CD4-positive, alpha-beta T cell treated with Interleukin-6 for 4 hours (primary cell): Measurements from ENCODE around the gene MFN2.
"Not testable (repeated sequence)": the region's sequence is repeated elsewhere in the genome, so short reads cannot be mapped to it uniquely, and the experiment has no call there.

Source experiments
- DNase-seq: peaks from one replicate; pipeline ENCODE4 v3.0.0-alpha.2; 2020; ENCODE audit warnings: mixed read lengths

Gene MFN2

DNA sequence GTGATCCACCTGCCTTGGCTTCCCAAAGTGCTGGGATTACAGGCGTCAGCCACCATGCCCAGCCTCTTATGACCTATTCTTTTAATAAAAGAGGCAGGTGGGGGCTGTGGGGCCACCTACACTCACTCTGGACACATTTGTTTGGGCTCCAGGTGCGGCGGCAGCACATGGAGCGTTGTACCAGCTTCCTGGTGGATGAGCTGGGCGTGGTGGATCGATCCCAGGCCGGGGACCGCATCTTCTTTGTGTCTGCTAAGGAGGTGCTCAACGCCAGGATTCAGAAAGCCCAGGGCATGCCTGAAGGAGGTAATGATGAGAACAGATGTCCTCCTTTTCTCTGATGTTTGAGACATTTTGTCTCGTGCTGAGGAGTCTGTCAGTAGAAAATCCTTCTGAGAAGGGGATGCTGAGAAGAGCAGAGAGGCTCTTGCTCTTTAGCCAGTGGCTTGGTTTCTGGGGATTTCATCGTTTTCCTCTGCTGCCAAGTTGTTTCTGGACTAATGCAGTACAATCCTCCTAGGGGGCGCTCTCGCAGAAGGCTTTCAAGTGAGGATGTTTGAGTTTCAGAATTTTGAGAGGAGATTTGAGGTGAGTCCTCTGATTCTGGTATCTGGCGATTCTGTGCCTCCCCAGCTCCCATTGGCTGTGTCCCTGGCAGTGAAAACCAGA, 21.1 kb downstream of the MFN2 start:
- DNase-seq: peak; percentile 48

DNA sequence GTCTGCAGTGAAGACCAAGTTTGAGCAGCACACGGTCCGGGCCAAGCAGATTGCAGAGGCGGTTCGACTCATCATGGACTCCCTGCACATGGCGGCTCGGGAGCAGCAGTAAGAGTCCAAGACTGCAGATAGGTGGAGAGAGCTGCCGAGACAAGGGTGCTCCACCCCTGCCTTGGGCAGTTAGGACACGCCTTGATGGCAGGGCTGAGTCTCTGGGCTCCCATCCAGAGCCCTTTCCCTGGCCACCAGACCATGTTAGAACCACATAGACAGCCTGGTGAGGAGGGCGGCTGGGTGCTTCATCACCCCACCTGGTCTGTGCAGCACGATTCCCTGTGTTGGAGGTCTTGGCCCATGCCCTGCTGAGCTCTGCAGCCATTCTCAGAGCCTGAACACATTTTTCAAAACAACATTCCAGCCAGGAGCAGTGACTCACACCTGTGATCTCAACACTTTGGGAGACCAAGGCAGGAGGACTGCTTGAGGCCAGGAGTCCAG, 21.8 kb downstream of the MFN2 start:
- DNase-seq: no peak

DNA sequence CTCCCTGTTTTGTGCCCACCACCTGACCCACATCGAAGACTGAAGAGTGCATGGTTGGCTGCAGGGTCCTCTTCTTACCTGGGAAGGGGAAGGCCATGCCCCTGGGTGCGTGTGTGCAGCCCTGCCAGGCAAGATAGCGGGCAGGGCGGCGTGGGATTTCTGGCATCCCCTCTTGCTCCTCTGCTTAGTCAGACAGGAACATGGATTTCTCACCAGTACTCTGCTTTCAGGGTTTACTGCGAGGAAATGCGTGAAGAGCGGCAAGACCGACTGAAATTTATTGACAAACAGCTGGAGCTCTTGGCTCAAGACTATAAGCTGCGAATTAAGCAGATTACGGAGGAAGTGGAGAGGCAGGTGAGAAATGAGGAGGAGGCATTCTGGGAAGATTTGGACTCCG, 23.5 kb downstream of the MFN2 start:
- no peak for DNase-seq

DNA sequence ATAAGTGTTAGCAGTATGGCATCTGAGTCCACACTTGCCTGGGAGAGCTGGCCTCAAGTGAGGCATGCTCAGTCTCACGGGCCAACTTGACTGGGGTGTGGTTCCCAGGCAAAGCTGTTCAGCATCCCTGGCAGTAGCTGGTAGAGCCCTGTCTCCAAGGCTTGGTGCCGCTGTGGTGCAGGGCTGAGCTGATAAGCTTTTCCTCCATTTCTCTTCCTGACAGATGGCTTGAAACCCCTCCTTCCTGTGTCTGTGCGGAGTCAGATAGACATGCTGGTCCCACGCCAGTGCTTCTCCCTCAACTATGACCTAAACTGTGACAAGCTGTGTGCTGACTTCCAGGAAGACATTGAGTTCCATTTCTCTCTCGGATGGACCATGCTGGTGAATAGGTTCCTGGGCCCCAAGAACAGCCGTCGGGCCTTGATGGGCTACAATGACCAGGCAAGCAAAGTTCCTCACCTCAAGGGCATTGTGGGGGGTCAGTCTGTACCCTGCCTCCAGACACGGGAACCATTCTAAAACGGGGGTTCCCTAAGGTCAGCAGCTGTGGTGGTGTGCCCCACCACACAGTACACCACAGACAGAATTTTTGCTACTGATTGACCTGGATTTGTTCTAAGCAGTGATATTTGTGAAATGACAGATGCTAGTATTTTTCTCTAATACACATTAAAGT, 25.4 kb downstream of the MFN2 start:
- DNase-seq: no peak

DNA sequence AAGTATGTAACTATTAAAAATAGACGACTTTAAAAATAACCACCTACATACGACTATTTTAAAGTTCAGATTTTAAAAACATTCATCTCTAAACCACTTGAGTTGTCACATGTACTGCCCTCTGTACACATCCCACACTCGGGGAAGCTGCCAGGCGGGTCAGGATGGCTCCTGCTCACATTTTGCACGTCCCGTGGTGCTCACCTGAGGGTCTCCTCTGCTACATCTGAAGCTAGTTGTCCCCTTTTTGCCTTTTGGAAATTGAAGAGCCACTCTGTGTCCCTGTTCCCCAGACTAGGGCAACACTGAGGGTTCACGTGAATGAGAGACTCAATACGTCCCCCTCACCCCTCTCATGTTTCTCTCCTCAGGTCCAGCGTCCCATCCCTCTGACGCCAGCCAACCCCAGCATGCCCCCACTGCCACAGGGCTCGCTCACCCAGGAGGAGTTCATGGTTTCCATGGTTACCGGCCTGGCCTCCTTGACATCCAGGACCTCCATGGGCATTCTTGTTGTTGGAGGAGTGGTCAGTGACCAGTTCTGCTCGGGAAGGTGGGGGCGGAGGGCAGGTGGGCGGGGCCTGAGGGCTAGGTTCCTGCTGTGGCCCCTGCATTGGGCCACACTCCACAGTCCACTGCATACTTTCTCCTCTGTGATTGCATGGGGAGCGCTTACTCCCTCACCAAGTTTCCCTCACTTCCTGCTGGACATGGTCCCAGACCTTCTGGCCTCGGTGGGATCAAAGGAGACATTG, 26.1 kb downstream of the MFN2 start:
- DNase-seq: no peak

DNA sequence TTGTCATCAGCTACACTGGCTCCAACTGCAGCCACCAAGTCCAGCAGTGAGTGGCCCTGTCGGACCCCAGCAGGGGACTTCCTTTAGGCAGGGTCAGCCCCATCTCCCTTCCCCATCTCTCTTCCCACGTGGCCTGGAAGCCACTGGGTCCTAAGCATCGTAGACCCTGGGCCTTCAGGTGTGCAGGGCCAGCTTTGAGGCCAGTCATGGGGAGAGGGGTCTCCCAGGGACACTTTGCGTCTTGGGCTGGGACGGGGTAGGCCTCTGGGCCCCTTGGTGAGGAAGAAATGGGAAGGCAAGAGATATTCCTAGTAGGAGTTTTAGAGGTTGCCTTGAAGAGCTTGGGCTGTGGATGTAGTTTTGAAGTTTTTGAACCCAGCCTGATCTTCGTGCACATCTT, 27.0 kb downstream of the MFN2 start:
- no peak for DNase-seq

DNA sequence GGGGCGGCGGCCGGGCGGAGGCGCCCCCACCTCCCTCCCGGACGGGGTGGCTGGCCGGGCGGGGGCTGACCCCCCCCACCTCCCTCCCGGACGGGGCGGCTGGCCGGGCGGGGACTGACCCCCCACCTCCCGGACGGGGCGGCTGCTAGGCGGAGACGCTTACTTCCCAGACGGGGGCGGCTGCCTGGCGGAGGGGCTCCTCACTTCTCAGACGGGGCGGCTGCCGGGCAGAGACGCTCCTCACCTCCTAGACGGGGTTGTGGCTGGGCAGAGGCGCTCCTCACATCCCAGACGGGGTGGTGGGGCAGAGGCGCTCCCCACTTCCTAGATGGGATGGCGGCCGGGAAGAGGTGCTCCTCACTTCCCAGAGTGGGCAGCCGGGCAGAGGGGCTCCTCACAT, 28.1 kb downstream of the MFN2 start:
- not testable (repeated sequence) for DNase-seq

DNA sequence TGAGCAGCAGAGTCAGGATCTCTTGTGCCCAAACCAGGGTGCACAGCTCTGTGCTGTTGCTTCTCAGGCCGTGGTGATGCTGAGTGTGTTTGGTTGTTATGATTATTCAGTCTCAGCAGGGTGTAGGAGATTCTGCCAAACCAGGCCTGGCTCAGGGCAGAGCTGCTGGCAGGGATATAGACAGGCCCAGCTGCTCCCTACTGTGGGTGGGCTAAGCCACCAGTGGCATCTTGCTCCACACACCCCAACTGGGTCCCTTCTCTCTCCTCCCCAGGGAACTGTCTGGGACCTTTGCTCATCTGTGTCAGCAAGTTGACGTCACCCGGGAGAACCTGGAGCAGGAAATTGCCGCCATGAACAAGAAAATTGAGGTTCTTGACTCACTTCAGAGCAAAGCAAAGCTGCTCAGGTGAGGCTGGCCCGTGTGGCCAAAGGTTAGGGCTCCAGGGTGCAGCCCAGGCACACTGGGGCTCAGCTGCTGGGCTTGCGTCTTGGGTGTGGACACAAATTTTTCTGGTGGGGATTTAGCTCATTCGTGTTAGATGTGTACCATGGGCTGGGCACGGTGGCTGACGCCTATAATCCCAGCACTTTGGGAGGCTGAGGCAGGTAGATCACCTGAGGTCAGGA, 29.2 kb downstream of the MFN2 start:
- DNase-seq: no peak

DNA sequence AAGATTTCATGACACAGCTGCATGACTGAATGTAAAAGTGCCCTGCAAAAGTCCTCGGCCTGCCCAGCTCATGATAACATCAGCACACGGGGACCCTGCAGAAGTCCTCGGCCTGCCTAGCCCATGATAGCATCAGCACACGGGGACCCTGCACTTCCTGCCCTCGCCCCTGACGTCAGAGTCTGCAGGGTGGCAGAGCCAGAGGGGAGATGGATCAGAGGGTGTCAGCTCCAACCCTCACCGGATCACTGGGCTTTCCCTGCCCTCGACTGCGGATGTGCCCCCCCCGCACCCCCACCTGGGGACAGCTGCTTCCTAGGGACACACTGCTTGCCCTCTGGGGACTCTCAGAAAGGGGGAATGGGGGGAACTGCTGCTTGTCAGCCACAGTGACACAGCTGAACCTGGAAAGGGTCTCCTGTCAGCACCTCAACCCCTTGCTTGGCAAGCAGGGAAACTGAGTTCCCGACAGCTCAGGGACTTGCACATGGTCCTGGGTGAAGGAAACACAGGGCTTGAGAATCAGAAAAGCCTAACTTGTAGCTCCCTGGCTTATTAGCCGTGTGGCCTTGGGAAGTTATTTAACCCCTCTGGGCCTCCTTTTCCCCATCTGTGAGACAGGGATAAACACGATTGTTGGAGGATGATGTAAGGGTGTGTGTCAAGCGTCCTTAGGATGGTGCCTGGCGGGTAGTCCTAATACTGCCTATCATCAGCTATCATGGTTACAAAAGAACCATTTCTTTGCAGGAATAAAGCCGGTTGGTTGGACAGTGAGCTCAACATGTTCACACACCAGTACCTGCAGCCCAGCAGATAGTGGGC, 30.7 kb downstream of the MFN2 start:
- DNase-seq: no peak

DNA sequence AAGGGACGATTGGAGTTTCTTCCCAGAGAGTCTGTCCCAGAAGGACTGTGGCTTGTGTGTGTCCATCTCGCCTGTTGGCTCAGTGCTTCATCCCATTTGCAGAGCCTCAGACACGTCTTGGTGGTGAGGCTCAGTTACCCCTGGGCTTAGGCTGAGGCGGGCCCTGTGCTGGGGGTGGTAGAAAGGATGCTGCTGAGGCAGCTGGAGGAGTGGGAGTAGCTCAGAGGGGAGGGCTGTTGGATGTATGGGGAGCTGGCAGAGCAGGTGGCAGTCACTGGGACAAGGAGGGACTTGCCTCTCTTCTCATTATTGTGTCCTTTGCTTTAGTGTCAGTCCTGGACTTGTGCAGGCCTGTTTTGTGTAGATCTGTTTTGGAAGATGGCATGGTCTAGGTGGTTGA, 31.8 kb downstream of the MFN2 start:
- DNase-seq: no peak

DNA sequence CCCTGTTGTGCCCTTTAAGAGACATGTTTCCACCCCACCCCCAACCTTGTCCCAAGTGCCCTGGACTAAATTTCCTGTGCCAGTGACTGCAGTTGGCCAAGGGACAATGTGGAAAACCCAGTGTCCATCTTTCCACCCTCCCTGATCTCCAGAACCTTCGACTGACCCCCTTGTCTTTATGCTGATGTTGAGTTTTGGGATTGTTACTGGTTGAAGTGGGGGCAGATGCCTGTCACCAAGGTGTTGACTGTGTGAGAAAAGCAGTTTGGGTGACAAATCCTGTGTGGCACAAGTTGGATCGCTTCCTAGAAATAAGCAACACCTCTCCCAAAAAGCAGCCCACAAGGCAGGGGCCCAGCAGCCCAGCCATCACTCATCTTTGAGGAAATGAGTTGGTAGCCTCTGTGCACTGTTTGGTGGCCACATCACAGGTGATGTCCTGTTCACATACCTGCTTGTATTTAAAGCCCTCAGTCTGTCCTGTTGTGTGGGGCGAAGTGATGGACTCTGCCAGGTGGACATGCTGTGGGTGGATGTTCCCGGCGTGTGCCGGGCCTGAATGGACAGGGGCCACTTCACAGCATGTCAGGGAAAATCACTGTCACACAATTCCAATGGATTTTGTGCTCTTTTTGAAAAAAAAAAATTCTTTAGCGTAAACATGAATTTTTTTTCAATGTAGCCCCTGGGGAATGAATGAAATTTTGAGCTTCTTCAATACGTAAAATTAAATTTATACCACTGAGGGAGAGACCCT, 32.5 kb downstream of the MFN2 start:
- no peak for DNase-seq

DNA sequence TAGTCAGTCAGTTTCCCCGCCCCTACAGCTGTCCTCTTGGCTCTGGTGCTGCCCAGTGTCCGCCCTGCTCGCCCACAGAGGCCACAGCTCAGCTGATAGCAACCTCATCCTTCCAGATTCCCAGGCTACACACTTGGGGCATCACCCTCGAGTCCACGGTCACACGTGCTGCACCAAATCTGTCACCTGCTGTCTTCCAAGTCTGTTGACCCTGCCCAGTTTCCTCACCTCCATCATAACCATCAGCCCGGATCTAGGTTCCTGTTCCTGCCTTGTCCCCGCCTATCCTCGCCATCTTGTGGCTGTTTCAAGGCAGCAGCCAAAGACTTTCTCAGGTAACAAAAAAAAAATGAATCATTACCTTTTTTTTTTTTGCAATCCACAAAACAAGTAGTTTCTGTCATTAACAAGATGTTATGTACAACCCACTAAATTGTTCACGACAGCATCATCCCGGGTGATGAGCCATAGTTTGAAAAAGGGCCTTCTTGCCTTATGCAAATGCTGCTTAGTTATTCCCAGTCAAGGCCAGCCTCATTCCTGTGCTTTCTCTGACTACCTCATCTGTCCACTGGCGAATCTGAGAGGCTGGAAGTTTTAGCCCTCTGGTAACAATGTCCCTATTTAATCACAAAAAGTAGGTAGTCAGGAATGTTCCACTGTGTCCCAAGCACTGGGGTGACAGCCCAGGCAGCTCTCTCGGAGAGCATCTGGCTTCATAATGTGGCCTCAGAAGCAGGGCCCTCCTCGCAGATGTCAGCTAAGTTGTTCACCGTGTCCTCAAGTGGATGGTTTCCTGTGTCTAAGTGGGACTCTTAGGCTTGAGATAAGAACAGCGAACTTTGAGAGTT, 34.1 kb downstream of the MFN2 start:
- no peak for DNase-seq

DNA sequence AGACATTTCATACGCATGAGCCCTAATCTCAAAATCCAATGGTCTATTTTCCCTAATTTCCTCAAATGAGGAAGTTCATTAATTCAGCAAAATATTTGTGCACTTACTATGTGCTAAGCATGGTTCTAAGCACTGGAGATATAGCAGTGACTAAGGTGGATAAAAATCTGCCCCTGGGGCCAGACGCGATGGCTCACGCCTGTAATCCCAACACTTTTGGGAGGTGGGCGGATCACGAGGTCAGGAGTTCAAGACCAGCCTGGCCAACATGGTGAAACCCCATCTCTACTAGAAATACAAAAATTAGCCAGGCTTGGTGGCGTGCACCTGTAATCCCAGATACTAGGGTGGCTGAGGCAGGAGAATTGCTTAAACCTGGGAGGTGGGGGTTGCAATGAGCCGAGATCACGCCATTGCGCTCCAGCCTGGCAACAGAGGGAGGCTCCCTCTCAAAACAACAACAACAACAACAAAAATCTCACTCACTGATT, 34.8 kb downstream of the MFN2 start:
- DNase-seq: no peak

DNA sequence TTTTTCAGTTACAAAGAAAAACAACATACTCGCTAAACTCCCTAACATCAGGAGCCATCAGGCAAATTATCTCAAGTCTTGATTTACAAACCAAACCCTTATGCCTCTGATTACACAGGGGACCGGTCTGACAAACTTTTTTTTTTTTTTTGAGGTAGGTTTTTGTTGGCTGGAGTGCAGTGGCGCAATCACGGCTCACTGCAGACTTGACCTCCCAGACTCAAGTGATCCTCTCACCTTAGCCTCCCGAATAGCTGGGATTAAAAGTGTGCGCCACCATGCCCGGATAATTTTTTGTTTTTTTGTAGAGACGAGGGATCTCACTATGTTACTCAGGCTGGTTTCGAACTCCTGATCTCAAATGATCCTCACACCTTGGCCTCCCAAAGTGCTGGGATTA, 35.3 kb downstream of the MFN2 start:
- no peak for DNase-seq

DNA sequence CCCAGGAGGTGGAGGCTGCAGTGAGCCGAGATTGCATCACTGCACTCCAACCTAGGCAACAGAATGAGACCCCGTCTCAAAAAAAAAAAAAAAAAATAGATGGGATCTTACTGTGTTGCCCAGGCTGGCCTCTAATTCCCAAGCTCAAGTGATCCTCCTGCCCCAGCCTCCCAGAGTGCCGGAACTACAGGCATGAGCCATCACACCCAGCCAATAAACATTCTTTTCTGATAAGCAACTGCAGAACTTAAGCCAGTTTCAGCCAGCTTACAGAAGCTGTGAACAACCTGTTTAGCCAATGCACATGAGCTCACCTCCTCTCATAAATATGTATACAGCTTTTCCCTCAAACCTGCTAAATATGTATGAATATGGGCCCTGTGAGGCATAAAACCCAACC, 35.9 kb downstream of the MFN2 start:
- DNase-seq: no peak

DNA sequence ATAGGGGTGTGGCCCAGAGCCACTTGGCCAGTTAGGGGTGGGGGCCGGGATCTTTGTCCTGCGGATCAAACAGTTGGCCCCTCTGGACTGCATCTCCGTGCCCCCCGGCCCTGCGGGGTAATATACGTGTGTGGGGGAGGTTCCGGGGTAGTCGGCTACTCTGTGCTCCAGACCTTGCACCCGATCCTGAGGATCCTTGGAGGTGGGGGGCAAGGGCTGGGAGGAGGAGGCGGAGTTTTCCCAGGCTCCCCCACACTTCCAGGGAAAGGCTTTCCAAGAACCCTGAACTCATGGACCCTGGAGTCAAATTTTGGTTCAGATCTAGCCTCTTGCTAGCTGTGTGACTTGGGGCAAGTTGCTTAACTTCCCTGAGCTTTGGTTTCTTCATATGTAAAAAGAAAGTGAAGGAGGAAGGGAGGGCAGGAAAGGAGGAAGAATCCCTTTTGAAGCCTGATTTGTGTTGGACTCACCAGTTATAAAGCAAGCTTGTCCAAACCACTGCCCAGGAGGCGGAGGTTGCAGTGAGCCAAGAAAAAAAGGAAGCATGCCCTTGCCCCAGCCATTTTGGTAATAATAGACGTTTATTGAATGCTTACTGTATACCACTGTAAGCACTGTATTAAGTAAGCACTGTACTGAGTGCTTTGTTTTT, 39.7 kb downstream of the MFN2 start:
- no peak for DNase-seq

DNA sequence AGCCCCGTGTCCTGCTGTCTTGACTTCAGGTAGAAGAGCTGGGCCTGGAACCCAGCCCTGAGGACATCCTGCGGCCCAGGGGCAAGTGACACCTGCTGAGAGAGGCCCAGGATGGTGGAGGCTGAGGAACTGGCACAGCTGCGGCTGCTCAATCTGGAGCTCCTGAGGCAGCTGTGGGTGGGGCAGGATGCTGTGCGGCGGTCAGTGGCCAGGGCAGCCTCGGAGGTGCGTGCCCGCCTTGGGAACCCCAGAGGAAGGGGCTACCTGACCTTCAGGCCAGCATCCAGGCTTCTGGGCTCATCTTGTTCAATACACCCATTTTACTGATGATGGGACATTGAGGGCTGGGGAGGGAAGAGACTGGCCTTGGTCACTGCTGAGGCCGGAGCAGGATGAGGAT, 41.4 kb downstream of the MFN2 start:
- DNase-seq: no peak

DNA sequence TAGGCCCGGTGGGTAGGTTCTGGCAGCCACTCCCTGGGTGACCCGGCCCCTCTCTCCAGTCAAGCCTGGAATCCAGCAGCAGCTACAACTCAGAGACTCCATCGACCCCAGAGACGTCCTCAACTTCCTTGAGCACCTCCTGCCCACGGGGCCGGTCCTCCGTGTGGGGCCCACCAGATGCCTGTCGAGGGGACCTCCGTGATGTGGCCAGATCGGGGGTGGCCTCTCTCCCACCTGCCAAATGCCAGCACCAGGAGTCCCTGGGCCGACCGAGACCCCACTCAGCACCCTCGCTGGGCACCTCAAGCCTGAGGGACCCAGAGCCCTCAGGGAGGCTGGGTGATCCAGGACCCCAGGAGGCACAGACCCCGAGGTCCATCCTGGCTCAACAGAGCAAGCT, 41.8 kb downstream of the MFN2 start:
- no peak for DNase-seq

DNA sequence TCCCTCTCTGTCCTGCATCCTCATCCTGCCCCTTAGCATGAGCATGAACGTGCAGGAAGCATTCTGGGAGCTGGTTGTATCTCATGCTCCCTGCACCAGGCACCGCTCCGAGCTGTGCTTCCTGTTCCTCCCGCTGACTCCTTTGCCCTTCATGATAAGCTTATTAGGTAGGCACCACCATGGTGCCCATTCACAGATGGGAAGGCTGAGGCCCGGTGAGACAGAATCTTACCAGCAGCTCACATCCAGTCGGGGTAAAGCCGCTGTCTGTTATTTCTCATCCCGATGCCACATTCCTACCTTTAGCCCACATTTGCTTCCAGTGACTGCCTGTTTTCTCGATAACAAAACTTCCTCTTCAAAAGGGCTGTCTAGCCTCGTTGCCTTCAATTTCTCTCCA, 46.3 kb downstream of the MFN2 start:
- DNase-seq: no peak

DNA sequence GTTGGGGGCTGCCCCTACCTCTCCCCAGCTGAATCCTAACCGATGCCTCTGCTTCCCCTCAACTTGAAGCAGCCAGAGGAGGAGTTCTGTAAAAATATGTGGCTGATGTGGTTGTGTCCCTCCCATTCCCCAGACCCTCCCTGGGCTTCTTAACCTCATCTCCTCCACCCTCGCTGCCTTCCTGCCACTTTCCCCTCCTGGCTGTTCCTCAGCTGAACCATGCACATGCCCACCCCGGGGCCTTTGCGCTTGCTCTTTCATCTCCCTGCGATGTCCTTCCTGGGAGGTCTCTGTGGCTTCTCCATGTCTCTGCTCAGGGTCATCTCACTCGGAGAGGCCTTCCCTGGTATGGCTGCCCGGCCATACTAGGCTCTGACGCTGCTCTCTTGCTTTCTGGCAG, 48.0 kb downstream of the MFN2 start:
- no peak for DNase-seq
